ENCODE results near the gene CHADL.

CHADL gene

GRCh38 chr22:41230401-41230785 lies 10.3 kb downstream of the CHADL start:
- no peak for DNase-seq (ENCODE audit: low read depth, low spot score)

- DNase-seq (ENCODE audit: low read depth, low spot score) = no peak
Observed at GRCh38 chr22:41229730-41230400, 10.9 kb downstream of the CHADL start.

GRCh38 chr22:41229215-41229614 lies 11.5 kb downstream of the CHADL start:
- DNase-seq (ENCODE audit: low read depth, low spot score) = no peak

GRCh38 chr22:41226723-41227655 lies 13.7 kb downstream of the CHADL start:
- DNase-seq (ENCODE audit: low read depth, low spot score) = no peak

DNA sequence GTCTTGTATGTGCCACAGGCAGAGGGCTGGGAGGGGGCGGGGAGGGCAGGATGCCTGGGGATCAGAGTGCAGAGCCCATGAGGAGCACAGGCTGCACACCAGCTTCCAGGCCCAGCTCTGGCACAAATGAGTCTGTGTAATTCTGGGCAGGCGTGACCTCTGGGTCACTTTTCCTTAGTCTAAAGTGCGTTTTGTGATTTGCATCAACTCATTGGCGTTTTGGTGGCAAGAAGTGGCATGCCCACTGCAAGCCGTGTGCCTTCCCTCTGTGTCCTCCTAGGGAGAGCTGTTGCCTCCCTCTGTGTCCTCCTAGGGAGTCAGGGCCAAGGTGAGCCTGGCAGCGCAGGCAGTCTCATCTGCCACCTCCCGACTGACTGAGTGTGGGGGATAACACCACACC lies 17.2 kb downstream of the CHADL start:
- DNase-seq (ENCODE audit: low read depth, low spot score) = no peak

GRCh38 chr22:41222846-41223507 lies 17.8 kb downstream of the CHADL start:
- DNase-seq (ENCODE audit: low read depth, low spot score) = no peak

- DNase-seq (ENCODE audit: low read depth, low spot score) = no peak
Observed at GRCh38 chr22:41217553-41218157, 23.1 kb downstream of the CHADL start.

GRCh38 chr22:41216984-41217383 lies 23.7 kb downstream of the CHADL start:
- no peak for DNase-seq (ENCODE audit: low read depth, low spot score)

DNA sequence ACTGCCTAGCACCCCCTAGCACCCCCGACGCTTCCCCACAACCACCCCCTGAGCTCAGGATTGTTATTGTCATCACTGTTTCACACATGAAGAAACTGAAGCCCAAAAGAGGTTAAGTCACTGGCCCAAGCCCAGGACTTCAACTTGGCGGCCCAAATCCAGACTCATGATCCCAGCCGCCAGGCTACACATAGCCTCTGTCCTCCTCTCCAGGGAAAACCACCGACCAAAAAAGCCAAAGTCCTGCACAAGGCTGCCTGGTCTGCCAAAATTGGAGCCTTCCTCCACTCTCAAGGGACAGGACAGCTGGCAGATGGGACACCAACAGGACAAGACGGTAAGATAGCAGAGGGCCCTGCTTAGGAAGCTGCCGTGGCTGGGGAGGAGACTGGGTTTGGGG lies 24.8 kb downstream of the CHADL start:
- DNase-seq (ENCODE audit: low read depth, low spot score) = no peak

DNA sequence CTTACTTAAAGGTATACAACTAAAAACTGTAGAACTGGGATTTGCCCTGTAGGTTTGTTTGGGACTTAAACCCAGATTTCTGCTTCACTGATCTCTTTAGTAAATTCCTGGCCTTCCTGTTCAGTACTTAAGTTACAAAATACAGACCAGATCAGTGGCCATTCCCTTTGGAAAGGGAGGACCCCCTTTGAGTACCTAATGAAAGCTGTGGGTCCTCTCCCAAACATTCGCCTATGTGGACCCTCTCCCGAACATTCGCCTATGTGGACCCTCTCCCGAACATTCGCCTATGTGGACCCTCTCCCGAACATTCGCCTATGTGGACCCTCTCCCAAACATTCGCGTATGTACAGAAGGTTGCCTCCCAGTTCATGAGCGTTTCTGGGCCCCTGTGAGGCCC lies 25.3 kb downstream of the CHADL start:
- no peak for DNase-seq (ENCODE audit: low read depth, low spot score)

DNA sequence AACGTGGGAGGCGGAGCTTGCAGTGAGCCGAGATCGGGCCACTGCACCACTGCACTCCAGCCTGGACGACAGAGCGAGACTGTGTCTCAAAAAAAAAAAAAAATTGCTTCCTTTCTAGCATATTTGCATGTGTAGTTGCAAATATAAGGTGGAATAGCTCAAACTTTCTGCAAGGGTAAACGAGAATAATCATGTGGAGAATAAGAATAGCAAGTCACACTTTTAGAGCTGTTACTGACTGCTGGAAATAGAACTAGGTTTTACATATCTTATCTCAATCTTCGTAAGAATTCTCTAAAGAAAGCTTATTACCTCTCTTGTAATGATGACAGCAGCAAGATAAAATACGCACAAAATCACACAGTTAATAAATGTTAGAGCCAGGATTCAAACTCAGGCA lies 34.0 kb downstream of the CHADL start:
- DNase-seq (ENCODE audit: low read depth, low spot score) = no peak

DNA sequence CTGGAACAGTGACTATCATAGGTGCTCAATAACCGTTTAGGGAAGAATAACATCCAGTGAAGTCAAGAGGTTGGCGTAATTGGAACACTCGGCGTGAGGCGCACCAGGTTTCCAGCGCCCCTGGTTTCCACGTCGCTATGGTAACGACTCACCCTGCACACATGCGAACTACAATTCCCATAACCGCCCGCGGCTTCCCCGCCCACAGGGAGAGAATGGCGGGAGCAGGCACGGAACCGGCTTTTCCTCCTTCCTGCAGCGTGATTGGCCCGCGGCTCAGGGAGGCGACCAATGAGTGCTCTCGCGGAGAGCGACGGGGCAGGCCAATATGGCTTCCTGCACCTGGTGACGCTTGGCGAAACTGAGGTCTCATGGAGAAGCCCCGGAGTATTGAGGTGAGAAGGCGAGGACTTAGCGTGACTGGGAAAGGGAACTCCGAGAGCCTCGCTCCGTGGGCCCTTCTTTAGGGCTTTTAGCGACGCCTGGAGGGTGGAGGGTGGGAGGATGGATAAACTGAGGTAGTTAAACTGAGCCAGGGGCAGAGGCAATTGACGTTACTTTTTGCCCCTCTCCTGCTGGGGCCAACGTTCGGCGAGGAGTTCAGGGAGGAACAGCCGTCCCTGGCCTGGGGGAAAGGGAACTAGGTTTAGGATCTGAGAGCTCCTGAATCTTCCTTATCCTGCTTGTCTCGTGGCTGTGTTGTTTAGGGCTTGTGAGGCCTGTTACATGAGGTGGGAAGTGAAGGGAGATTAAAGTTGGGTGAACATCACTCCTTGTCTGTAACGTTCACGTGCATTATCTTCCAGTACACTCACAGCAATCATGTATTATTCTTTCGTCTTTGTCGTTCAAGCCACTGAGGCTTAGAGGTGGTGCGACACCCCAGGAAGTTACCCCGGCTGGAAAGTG lies 35.5 kb downstream of the CHADL start, which contains the start of gene L3MBTL2:
L3MBTL2 (plus strand) TSS at position 321 of the 909 bp plus-strand sequence; CDS start at position 372, 51 bp downstream.
- DNase-seq (ENCODE audit: low read depth, low spot score) = peak; percentile 98

- DNase-seq (ENCODE audit: low read depth, low spot score) = no peak
Observed at GRCh38 chr22:41204066-41204465, 36.7 kb downstream of the CHADL start.

- DNase-seq (ENCODE audit: low read depth, low spot score) = no peak
Observed at GRCh38 chr22:41203118-41203517, 37.6 kb downstream of the CHADL start.

DNA sequence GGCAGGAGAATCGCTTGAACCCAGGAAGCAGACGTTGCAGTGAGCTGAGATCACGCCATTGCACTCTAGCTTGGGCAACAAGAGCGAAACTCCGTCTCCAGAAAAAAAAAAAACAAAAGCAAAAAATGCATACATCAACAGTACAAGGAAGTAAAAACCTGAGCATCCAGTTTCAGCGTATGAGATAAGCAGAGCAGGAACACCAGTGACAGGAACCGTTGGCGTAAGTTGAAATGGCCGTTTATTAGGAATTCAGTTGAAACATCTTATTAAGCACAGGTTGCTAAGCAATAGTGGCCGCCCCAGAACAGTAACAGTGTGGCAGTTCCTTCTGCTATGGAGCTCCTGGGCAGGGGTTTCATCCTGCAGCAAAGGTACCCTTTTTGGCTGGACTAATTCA lies 39.6 kb downstream of the CHADL start:
- no peak for DNase-seq (ENCODE audit: low read depth, low spot score)

DNA sequence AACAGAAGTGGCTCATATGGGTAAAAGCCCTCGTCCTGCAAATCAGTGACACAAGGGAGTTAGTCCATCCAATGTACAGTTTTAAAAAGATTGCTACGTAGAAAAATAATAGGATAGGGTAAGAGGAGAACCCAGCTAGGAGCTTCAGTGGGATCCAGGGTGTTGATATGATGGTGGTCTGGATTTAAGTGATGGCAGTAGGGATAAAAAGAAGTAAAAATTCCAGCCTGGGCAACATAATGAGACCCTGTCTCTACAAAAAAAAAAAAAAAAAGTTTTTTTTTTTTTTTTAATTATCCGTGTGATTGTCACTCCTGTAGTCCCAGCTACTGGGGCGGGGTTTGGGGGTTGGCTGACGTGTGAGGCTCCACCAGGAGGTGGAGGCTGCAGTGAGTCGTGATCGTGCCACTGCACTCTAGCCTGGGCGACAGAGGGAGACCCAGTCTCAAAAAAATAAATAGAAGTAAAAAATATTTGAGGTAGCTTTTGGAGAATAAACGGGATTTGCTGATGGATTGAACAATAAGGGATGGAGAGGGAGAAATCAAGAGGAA lies 42.6 kb downstream of the CHADL start:
- DNase-seq (ENCODE audit: low read depth, low spot score) = no peak

DNA sequence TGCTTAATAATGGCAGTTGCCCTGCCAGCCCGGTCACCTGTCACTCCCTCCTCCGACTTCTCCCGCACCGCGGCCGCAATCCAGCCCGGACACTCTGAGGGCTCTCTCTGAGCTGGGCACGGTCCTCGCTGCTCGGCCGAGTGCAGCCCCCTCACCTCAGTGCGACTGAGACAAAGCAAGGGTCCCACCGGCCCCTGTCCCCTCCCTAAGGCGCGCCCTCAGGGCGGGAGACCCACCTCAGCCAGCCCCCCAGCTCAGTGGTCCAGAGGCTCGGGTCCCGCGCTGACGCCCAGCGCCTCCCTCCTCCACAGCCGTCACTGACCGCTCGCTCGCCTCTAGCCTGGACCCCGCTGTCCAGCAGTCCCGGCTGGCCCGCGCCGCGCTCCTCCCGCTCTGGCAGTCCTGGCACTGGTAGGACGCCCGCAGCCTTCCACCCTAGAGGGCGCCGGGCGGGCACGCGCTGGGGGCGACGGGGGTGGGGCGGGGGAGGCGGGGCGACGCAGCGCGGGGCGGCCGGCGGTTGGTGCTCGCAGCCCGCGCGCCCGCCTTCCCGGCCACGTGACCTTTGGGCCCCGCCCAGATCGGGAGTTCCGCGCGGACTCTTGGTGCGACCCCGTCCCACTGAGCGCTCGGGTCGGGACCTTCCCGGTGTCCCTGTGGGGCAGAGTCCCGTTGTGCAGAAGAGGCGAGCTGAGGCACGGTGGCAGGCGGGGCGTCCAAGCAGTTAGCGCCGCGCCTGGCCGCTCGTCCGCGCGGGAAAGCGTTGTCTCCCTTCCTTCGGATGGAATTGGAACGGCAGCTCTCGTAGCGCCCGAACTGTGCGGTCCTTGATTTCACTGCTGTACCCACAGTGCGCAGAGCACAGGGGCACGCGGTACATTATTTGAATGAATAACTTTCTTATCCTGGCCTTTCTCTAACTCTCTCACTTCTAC lies 43.4 kb downstream of the CHADL start:
- peak; percentile 67 for DNase-seq (ENCODE audit: low read depth, low spot score)

DNA sequence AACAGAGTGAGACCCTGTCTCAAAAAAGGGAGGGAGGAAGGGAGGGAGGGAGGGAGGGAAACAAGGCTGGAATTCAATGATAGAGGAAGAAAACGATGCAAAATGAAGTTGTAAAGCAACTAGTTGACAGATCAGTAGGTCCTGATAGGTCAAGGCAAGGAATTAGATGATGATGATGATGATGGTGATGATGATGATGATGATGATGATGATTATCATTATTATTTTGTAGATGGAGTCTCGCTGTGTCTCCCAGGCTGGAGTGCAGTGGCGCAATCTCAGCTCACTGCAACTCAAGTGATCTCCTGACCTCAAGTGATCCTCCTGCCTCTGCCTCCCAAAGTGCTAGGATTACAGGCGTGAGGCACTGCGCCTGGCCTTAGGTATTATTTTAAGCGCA lies 46.9 kb downstream of the CHADL start:
- DNase-seq (ENCODE audit: low read depth, low spot score) = no peak

- DNase-seq (ENCODE audit: low read depth, low spot score) = no peak
Observed at GRCh38 chr22:41191467-41191866, 49.3 kb downstream of the CHADL start.

All from activated CD4-positive, CD25-positive, alpha-beta regulatory T cell treated with anti-CD3 and anti-CD28 coated beads, Interleukin-2, amount 50 U/mL, for 16 hours (primary cell).